Measurements from ENCODE around the gene CPOX.
"Not testable (repeated sequence)": the region's sequence is repeated elsewhere in the genome, so short reads cannot be mapped to it uniquely, and the experiment has no call there.

Gene CPOX

GRCh38 chr3:98593046-98593936, at the start of gene CPOX:
Gene CPOX (minus strand): TSS chr3:98593611. CDS start chr3:98593504, 107 bp downstream.
- peak; percentile 66 to 79 for DNase-seq (ENCODE audit: low read depth in 1 of 2, low spot score in 1 of 2)

GRCh38 chr3:98642769-98643168, 49.4 kb upstream of the CPOX start:
- not testable (repeated sequence) for DNase-seq (ENCODE audit: low read depth in 1 of 2, low spot score in 1 of 2)

DNA sequence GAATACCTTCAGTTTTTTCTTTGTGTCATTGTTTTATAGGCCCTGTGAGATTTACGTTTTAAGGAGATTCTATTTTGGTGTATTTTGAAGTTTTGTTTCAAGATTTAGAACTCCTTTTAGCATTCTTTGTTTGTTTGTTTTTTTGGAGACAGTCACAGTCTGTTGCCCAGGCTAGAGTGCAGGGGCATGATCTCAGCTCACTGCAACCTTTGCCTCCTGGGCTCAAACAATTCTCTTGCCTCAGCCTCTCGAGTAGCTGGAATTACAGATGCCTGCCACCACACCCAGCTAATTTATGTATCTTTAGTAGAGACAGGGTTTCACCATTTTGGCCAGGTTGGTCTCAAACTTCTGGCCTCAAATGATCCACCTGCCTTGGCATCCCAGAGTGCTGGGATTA, 48.3 kb upstream of the CPOX start:
- DNase-seq (ENCODE audit: low read depth in 1 of 2, low spot score in 1 of 2), result not testable (repeated sequence)

- DNase-seq (ENCODE audit: low read depth in 1 of 2, low spot score in 1 of 2), result not testable (repeated sequence)
These were observed 45.1 kb upstream of the CPOX start for GRCh38 chr3:98638515-98638914.

GRCh38 chr3:98630416-98630815, 37.0 kb upstream of the CPOX start:
- no peak for DNase-seq (ENCODE audit: low read depth in 1 of 2, low spot score in 1 of 2)

DNA sequence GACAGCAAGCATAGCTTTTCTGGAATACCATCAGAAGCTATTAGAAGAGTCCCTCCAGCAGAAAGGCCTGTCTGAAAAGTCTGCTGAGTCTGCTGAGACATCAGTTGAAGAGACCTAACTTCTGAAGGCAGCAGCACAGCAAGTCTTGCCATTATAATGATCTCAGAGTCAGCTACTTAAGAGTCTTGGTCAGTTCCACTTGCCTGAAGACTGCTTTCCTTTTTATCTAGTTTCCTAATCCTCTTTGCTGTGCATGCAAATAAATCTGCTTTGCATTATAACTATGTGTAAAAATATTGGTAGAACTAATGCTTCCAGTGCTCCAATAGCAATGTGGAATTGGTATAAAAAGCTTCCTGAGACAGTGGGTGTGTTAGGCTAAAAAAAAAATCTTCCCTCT, 34.9 kb upstream of the CPOX start:
- no peak for DNase-seq (ENCODE audit: low read depth in 1 of 2, low spot score in 1 of 2)

DNA sequence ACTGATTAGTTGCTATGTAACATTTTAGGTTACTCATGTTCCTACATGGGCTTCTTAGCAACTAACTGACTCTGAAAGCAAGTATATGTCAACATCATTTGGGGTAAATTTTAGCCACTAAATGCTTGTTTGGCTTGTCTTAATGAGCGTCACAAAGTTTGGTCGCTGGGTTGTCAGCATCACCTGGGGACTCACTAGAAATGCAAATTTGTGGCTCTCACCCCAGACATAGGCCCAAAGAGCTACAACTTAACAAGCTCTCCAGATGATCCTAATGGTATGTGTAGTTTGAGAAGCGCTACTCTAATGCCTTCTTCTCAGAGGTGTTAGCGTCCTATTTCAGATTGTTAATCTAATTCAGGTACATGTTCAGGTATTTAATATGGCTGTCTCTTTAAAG, 32.7 kb upstream of the CPOX start:
- DNase-seq (ENCODE audit: low read depth in 1 of 2, low spot score in 1 of 2), result no peak

DNA sequence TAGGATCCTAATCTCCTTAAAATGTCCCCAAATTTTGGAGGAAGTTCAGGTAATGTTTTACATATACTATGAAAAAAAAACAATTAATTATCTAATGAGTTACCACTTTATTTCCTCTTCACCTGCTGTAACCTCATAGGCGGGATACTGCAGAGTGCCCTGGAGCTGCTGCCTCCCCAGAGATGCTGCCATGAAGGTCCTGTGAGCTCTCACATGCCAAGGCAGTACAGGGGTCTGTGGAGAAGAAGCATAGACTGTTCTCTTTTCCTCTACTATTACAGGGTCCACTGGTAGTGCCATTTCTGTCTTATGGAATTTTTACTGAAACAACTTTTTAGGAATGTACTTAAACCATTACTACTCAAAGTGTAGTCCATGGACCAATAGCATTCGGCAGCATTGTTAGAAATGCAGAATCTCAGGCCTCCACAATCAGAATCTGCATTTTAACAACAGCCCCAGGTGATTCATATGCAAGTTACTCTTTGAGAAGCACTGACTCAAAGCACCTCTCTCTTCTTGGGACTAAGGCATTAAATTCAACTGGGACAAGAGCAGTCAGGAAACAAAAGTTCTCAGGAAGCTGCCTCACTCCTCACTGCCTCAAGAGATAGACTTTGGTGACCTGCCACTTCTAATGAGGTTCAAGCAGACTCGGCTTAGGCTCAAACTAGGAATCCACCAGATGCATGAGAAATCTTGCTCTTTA, 30.3 kb upstream of the CPOX start:
- no peak for DNase-seq (ENCODE audit: low read depth in 1 of 2, low spot score in 1 of 2)

DNA sequence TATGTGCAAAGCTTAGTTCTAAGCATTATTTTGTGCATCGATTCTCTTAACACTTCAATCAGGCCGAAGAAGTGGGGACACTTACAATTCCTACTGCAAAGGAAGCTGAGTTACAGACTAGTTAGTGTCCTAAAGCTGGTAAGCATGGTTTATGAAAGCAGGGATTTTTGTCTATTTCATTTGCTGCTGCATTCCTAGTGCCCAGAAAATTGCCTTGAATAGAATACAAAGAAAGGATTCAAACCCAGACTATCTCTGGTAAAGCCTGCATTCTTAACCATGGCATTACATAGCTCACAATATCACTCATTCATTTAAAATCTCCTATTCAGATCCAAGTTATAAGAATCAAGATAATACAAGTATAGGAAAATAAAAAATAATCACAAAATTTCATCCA, 24.4 kb upstream of the CPOX start:
- DNase-seq (ENCODE audit: low read depth in 1 of 2, low spot score in 1 of 2), result no peak

DNA sequence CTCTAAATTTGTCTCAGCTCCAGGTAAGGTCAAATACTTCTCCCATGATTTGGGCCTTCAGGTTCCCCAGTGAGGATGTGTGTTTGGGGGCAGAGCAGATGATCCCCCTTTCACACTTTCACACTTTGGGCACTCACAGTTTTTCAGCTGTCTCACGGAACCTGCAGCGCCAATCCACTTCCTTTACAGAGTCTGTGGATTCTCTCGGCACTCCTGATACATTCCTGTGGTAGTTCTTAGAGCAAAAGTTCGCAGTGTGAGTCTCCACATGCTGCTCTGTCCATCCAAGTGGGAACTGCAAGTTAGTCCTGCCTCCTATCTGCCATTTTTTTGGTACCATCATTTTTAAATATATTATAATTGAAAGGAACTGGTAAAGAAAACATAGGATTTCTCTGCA, 20.2 kb upstream of the CPOX start:
- DNase-seq (ENCODE audit: low read depth in 1 of 2, low spot score in 1 of 2), result no peak

- no peak for DNase-seq (ENCODE audit: low read depth in 1 of 2, low spot score in 1 of 2)
These were observed 19.6 kb upstream of the CPOX start for GRCh38 chr3:98612996-98613517.

DNA sequence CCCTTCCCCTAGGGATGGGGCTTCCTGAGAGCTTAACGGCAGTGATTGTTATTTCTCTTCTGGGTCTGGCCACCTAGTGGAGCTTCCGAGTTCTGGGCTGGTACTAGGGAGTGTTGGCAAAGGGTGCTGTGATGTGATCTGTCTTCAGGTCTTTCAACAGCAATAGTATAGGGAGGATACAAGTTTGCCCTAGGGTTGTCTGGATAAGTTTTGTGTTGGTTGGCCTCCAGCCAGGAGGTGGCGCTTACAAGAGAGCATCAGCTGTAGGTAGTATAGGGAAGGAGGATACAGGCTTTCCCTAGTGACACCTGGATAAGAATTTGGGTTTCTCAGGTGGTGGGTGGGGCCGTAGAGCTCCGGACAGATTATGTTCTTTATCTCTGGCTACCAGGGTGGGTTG, 19.2 kb upstream of the CPOX start:
- no peak for DNase-seq (ENCODE audit: low read depth in 1 of 2, low spot score in 1 of 2)

DNA sequence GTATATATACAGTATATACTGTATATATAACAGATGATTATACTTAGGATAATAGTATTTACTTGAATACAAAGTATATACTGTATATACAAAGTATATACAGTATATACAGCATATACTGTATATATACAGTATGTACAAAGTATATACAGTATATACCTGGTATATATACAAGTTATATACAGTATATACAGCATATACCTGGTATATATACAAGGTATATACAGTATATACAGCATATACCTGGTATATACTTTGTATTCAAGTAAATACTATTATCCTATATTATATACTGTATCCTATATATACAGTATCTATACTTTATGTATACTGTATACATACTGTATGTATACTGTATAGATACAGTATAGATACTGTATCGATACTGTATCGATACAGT, 14.6 kb upstream of the CPOX start:
- DNase-seq (ENCODE audit: low read depth in 1 of 2, low spot score in 1 of 2), result no peak

- no peak for DNase-seq (ENCODE audit: low read depth in 1 of 2, low spot score in 1 of 2)
These were observed 10.2 kb upstream of the CPOX start for GRCh38 chr3:98603580-98603979.

DNA sequence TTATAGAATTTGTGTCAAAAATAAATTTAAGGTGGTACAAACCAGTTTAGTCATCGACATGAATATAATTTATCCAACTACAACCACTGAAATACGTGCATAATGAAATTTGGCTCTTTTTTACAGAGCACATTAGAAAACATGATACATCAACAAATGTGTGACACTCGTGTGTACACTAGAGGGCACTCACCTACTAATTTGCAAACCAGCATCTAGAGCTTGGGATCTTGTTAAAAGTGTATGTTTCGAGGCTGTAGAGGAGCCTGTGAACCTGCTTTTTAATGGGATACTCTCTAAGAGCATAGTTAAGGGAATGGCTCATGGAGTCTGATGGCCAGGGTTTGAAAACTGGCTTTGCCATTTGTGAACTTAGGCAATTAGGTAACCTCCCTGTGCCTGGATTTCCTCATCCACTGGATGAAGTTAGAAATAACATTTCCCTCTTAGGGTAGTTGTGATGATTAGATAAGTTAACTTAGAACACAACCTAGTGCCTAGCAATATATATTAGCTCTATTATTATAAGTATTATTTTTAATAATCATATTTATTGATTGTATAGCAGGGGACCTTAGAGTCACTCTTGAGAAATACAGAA, 8.8 kb upstream of the CPOX start:
- no peak for DNase-seq (ENCODE audit: low read depth in 1 of 2, low spot score in 1 of 2)

- no peak for DNase-seq (ENCODE audit: low read depth in 1 of 2, low spot score in 1 of 2)
These were observed 7.8 kb upstream of the CPOX start for GRCh38 chr3:98601180-98601579.

DNA sequence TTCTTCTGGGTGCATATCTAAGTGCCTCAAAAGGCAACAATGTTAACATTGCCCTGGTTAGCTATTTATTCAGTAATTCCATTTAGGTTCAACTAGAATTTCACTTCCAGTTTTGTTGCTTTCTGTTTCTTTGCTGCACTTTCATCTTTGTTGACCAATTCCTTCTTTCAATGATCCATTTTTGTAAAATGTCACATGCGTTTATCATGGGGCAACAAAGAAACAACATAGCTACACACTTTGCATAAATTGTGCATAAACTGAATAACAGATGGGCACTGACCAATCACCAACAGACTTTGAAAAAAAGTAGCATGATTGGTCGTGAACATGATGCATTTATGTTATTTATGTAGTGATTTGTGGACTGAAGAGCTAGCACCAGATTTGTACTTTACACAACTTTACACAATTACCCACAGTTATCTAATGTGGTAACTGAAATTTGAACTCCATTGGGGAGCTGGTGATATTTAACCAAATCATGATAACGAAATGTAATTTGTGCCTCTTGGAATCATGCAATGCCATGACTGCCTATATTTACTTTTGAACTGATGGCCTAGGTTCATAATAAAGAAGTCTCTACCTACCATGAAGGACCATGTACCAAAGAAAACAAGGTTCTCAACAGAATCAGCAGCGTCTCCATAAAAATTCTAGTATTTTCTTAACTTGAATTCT, 7.1 kb upstream of the CPOX start:
- DNase-seq (ENCODE audit: low read depth in 1 of 2, low spot score in 1 of 2), result no peak

DNA sequence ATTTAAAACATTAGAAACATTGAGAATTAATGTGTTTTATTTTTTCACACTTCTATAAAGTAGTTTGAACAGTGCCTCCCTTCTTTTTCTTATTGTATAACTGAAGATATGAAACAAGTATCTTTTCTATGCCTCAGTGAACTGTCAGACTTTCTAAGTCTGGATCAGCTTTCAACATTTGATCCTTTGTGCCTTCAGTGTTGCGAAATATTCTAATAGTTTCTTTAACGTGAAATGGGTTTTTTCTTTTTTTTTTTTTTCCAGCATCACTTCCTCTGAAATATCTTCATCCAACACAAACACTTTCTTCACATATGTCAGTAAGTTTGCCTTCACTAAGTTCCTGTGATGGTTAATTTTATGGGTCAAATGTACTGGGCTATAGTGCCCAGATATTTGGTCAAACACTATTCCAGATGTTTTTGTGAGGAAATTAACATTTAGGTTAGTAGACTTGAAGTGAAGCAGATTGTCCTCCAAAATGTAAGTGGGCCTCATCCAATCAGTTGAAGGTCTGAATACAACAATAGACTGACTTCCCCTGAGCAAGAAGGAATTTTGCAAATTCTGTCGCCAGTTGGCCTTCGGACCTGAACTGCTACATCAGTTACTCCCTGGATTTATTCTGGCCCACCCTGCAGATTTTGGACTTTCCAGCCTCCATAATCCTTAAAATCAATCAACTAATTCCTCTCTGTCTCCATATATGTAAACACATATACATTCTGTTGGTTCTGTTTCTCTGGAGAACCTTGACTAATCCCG, 6.4 kb upstream of the CPOX start:
- DNase-seq (ENCODE audit: low read depth in 1 of 2, low spot score in 1 of 2), result no peak

- no peak for DNase-seq (ENCODE audit: low read depth in 1 of 2, low spot score in 1 of 2)
These were observed 5.1 kb upstream of the CPOX start for GRCh38 chr3:98598492-98598891.

Data from stimulated activated CD4-positive, alpha-beta T cell treated with anti-CD3 and anti-CD28 coated beads, Interleukin-15, amount 100 ng/mL, for 1 hour (primary cell).